GM12891 (cell line): ENCODE data around the gene SLC30A2.

ENCODE experiments used
- DNase-seq: peaks from one replicate; pipeline ENCODE4 v3.0.0; 2011; ENCODE audit warnings: low spot score; ENCODE audit not compliant: insufficient read length
- FAIRE-seq: peaks from 2 replicates; lab custom pipeline; 2011; peaks lifted over from hg19 to GRCh38; lab: Jason Lieb, UNC
- PAX5 ChIP-seq: IDR thresholded peaks from 2 replicates; pipeline ENCODE4 v1.6.1; 2011; ENCODE audit warnings: low read length, moderate library complexity, mild to moderate bottlenecking; ENCODE audit not compliant: insufficient read depth, severe bottlenecking
- POLR2A ChIP-seq: IDR thresholded peaks from 2 replicates; pipeline ENCODE4 v1.6.1; 2011; ENCODE audit warnings: low read depth, low read length, control low read depth
- POLR2AphosphoS5 ChIP-seq: IDR thresholded peaks from 2 replicates; pipeline ENCODE4 v1.6.1; 2011; ENCODE audit warnings: low read depth, low read length, control low read depth
- POU2F2 ChIP-seq: IDR thresholded peaks from 2 replicates; pipeline ENCODE4 v1.6.1; 2011; ENCODE audit warnings: low read depth, mild to moderate bottlenecking, control low read depth, low read length, moderate library complexity
- SPI1 ChIP-seq: IDR thresholded peaks from 2 replicates; pipeline ENCODE4 v1.6.1; 2011; ENCODE audit warnings: low read depth, low read length, control low read depth
- TAF1 ChIP-seq: IDR thresholded peaks from 2 replicates; pipeline ENCODE4 v1.6.1; 2011; ENCODE audit warnings: low read depth, low read length, control low read depth

The SLC30A2 gene

DNA sequence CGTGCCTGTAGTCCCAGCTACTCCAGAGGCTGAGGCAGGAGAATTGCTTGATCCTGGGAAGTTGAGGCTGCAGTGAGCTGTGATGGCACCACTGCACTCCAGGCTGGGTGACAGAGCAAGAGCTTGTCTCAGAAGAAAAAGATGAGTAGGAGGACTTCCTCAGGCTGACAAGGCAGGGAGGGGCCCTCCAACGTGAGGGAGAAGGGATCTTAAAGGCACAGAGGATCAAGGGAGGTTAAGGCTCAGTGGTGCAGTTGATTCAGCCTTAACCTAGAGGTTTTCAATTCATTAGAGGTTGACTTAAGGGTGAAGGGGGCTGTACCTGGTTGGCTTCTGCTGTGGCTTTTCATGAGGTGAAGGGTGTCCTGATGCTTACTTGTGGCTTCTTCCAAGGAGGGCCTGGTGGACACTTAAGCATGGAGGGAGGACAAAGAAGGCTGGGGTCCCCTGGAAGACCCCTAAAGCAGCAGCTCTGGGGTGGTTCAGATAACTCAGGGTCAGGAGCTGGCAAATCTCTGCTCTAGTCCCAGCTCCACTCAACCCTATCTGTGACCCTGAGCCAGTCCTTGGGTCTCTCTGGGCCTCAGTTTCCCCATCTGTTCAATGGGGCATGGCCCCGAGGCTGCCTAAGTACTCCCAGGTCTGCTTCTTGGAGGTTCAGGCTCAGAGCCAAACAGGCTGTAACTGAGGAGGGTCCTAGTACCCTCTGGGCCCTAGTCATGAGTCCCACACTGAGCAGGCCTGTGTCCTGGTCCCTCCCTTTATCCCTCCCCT is 18.0 kb downstream of the SLC30A2 start:
- FAIRE-seq = peak; percentile 45
- no peak for TF ChIP-seq TAF1
- peak; percentile 13; the same call in 1 of the 2 replicates for TF ChIP-seq SPI1
- no peak for DNase-seq

DNA sequence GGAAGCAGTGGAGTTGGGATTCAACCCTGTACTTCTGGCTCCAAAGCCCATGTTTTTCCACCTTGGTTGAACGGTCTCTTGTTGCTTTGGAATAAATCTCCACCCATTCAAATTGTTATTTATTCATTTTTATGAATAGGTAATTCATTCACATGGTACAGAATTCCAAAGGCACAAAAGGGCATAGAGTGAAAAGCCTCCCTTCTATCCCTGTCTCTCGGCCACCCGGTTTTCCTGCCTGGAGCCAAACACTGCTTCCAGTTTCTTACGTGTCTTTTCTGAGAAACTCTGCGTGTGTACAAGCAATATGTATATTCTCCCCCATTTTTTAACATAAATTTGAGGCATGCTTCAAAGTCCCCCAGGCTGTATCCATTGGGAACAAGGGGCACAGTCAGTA is 20.4 kb downstream of the SLC30A2 start:
- FAIRE-seq (no peak), DNase-seq (no peak)
- no peak for TF ChIP-seq TAF1
- TF ChIP-seq PAX5 = no peak
- TF ChIP-seq POLR2A = no peak
- TF ChIP-seq SPI1 = no peak
- no peak for TF ChIP-seq POLR2AphosphoS5
- TF ChIP-seq POU2F2 = no peak

DNA sequence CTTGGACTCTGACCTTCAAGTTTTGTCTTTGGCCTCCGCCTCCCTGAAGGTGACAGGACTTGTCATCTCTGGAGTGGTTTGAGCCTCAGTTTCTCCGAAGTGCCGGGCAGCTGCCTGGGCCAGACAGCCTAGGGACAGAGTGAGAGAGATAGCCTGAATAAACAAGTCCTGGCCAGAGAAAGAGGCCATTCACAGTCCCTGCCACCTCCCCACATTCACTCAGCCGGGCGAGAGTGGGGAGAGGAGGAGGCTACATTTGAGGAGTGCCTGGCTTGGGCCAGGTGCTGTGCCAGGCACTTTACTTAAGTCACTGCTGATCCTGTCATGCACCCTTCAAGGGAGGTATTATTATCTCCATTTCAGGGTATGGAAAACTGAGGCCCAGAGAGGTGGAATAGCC is 20.9 kb downstream of the SLC30A2 start:
- TF ChIP-seq POLR2A = no peak
- TF ChIP-seq POLR2AphosphoS5 = no peak
- no peak for TF ChIP-seq TAF1
- TF ChIP-seq SPI1 = no peak
- FAIRE-seq = no peak
- DNase-seq = no peak

DNA sequence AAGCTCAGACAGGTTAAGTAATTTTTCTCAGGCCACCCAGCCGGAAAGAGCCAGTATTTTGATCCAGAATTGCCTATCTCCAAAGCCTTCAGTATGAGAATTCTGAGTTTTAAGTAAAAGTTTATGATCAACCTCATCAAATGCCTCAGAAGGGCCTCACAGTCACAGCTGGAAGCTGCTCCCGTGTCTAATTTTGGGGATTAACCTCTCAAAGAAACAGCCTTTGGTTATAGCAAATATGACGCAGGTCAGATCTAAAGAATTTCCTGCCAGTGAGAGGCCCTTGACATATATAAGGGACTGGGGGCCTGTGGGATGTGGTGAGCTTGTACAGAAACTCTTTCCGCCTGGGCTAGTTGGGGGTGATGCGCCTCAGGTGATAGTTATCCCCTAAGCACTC is 22.1 kb downstream of the SLC30A2 start:
- TF ChIP-seq TAF1 (no peak), POLR2AphosphoS5 (no peak), SPI1 (no peak), POU2F2 (no peak), POLR2A (no peak), PAX5 (no peak)
- no peak for FAIRE-seq
- DNase-seq = no peak

DNA sequence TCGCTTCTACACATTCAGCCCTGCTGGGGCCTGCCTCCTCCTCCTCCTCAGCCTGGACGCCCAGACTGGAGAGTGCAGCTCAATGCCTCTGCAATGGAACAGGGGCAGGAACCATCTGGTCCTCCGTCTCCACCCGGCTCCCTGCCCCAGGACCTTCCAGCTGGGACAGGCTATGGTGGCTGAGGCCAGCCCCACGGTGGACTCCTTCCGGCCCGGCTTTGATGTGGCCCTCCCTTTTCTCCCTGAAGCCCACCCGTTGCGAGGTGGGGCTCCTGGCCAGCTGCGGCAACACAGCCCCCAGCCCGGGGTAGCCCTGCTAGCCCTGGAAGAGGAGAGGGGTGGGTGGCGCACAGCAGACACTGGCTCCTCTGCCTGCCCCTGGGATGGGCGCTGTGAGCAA is 22.9 kb downstream of the SLC30A2 start:
- no peak for TF ChIP-seq POLR2A
- no peak for FAIRE-seq
- no peak for DNase-seq

DNA sequence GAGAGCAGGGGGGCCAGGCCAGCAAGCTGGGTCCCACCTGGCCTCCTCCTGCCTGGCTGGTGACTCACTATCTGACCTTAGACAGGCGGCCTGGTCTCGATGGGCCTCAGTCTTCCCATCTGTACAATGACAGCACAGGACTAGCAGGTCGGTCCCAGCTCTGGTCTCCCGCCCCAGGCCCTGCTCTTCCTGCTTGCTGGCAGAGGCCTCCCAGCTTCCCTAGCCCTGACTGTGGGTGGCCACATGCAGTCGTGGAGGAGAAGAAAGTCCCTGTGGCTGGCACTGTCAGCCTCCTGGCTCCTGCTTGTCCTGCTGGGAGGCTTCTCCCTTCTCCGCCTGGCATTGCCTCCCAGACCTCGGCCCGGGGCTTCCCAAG is 23.5 kb downstream of the SLC30A2 start:
- FAIRE-seq = no peak

DNA sequence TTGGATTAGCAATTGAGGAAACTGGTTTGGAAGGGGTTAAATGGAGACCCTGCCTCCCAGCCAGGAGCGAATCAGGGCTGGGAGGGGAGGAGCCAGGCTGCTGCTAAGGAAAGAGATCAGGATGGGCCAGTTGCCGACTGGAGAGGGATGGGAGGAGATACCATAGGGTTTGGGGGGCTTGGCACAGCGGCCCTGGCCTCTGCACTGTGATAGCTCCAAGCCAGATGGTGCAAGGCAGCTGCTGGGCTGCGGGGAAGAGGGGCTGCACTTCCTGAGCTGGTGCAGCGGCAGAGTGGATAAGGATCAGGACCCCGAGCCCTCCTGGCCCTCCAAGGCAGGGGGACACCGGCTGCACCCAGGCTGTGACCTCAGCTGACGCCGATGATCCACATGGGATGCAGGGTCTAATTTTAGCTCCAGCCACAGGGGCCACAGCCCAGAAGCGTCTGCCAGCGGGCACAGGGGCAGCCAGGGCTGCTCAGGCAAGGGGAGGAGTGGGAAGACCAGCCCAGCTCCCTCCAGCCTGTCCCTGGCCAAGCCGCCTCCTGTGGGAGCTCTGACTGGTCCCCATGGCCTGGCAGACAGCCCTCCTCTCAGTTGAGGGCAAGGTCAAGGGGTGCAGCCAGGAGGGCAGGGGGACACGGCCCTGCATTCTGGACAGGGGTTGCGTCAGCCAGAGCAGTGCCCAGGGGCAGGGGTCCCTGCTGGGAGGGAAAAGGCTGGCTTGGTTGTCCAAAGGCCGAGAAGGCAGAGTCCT is 24.1 kb downstream of the SLC30A2 start, which contains the start of gene EXTL1:
Gene EXTL1 (plus strand): TSS at position 129 of the 757 bp plus-strand sequence. CDS start 872 bp downstream, outside the sequence.
- no peak for DNase-seq
- TF ChIP-seq PAX5 (no peak), POLR2AphosphoS5 (no peak), POLR2A (no peak), POU2F2 (no peak), TAF1 (no peak), SPI1 (no peak)
- FAIRE-seq = no peak

More for the DNA sequence above, 23.5 kb downstream of the SLC30A2 start:
- DNase-seq = no peak
- no peak for TF ChIP-seq TAF1

DNA sequence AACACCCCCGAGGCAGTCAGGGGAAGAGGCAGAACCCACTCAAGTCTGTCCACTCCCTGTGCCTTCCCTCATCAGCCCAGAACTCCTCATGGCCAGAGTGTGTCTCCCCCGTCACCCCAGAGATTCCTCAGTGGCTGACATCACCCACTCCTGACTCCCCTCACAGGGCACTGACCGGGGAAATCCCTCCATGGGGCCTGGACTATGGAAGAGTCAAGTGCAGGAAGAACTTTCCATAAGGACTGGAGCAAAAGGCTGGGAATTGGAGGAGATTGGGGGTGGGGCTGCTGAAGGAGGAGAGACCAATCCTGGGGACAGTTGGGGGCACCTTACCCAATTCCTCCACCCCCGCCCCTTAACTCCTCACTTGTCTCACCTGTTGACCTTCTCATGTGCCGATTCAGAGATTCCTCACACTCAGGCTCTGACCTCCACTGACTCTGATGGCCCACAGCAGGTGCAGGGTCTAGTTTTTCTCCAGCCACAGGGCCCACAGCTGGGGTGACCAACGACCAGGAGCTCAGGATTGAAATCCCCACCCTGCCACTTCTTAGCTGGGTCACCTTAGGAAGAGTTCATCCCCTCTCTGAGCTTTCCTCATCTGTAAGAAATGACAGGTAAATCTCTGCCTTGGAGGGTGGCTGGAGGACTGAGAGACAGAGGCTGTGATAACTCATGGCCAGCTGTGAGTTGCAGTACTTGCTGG is 24.8 kb downstream of the SLC30A2 start:
- DNase-seq (no peak), FAIRE-seq (peak; percentile 63)
- TF ChIP-seq POU2F2 (no peak), TAF1 (no peak), POLR2A (no peak), PAX5 (no peak), POLR2AphosphoS5 (no peak), SPI1 (no peak)

DNA sequence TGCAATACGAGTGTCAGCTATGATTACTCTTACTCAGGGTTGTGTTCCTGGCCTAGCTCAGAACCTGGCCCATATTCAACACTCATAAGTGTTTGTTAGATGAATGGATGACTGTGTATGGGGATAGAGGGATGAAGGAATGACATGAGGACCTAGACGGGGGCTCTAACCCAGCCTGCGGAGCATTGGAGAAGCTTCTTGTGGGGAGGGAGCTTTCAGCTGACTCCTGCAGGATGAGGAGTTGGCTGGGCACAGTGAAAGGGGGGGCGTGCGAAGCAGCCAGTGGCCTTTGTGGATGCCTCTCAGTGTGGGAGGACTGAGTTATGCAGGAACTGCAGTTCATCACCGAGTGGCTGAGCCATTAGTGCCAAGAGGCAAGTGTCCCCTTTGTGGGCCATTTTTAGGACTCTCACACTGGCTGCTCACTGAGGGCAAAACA is 25.6 kb downstream of the SLC30A2 start:
- no peak for FAIRE-seq
- no peak for TF ChIP-seq TAF1
- no peak for TF ChIP-seq POLR2A
- peak; percentile 47; the same call in 1 of the 2 replicates for TF ChIP-seq POU2F2
- no peak for TF ChIP-seq PAX5
- DNase-seq = no peak

DNA sequence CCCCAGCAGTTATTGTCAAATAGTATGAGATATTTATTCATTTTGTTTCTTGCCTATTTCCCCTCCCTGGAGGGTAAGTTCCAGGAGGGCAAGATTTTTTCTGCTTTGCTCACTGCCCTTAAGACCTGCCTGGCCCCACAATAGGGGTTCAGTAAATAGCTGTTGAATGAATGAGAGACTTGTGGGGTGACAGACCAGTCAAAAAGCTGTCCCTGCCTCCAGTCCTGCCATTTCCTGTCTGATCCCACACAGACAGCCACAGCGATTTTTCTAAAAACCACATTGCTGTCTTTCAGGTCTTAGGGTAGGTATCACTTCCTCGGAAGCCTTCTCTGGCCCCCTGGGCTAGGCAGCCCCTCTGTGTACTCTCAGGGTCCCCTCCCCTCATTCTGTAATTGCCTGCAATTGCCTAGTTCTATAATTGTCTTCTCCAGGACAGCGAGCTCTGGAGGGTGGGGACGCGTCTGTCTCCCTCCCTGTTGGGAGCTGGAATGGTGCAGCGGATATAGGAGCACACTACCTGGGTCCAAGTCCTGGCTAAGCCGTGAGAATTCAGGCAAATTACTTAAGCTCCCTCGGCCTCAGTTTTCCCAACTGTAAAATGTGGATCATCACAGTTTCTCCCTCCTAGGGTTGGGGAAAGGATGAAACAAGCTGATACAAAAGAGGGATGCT is 26.1 kb downstream of the SLC30A2 start:
- peak; percentile 86 for FAIRE-seq
- TF ChIP-seq POLR2A = no peak
- TF ChIP-seq SPI1 = peak; percentile 79
- DNase-seq = no peak

DNA sequence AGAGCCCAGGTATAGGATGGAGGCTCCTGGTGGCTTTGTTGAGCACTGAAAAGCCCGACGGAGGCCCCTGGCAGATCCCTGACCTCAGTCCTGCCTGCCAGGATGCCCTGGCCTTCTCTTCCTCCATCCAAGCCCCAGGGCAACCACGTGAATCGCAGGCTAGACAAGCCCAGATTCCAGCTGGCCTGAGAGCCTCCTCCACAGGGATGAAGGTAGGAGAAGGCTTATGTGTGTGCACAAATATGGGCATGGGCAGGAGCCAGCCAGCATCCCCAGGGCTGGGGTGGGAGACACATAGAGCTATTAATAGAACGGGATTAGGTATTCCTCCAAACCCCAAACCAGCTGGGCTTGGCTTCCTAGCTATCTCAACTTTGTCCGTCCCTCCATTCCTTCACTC is 28.3 kb downstream of the SLC30A2 start:
- DNase-seq (no peak), FAIRE-seq (no peak)
- no peak for TF ChIP-seq PAX5
- TF ChIP-seq TAF1 = no peak
- TF ChIP-seq POLR2AphosphoS5 = no peak
- TF ChIP-seq POU2F2 = no peak
- no peak for TF ChIP-seq SPI1
- no peak for TF ChIP-seq POLR2A
